GM18526 (cell line): ENCODE results near the gene MYOM3.

Experiments used
- POLR2A ChIP-seq: IDR thresholded peaks from 3 replicates; pipeline ENCODE4 v1.6.1; 2011; ENCODE audit not compliant: insufficient read length; ENCODE audit errors: extremely low read depth

The MYOM3 gene

GRCh38 chr1:24109166-24109483 is 2.8 kb downstream of the MYOM3 start:
- no peak for TF ChIP-seq POLR2A

GRCh38 chr1:24108334-24109165 is 3.4 kb downstream of the MYOM3 start:
- no peak for TF ChIP-seq POLR2A

- no peak for TF ChIP-seq POLR2A
Observed at GRCh38 chr1:24107462-24108138, 4.3 kb downstream of the MYOM3 start.

GRCh38 chr1:24105368-24106160 is 6.4 kb downstream of the MYOM3 start:
- no peak for TF ChIP-seq POLR2A

GRCh38 chr1:24104854-24105253 is 7.1 kb downstream of the MYOM3 start:
- no peak for TF ChIP-seq POLR2A

GRCh38 chr1:24103879-24104278 is 8.1 kb downstream of the MYOM3 start:
- TF ChIP-seq POLR2A = no peak

GRCh38 chr1:24103408-24103807 is 8.5 kb downstream of the MYOM3 start:
- TF ChIP-seq POLR2A = no peak

GRCh38 chr1:24102961-24103360 is 9.0 kb downstream of the MYOM3 start:
- TF ChIP-seq POLR2A = no peak

- no peak for TF ChIP-seq POLR2A
Observed at GRCh38 chr1:24101796-24102586, 9.9 kb downstream of the MYOM3 start.

GRCh38 chr1:24100945-24101737 is 10.8 kb downstream of the MYOM3 start:
- no peak for TF ChIP-seq POLR2A

GRCh38 chr1:24098943-24099638 is 12.8 kb downstream of the MYOM3 start:
- no peak for TF ChIP-seq POLR2A

GRCh38 chr1:24098102-24098501 is 13.8 kb downstream of the MYOM3 start:
- no peak for TF ChIP-seq POLR2A

- no peak for TF ChIP-seq POLR2A
Observed at GRCh38 chr1:24097663-24098062, 14.3 kb downstream of the MYOM3 start.

- no peak for TF ChIP-seq POLR2A
Observed at GRCh38 chr1:24096739-24097103, 15.2 kb downstream of the MYOM3 start.
